Prostate gland (tissue), 2 donors: ENCODE data around the gene ATG7.

Source experiments
- CTCF ChIP-seq, 4 experiments: fragments of 200-600 bp in 2 of 4; fragments of 450-650 bp in 2 of 4; sonication (generic) in 2 of 4; IDR thresholded peaks; 1 replicate in 3 of 4; 2 replicates in 1 of 4; pipeline ENCODE4 v1.5.1; 2016 to 2019; ENCODE audit warnings: antibody characterized with exemption in 4 of 4, mild to moderate bottlenecking in 2 of 4, moderate library complexity in 2 of 4
- POLR2AphosphoS5 ChIP-seq: sonication (generic); formaldehyde crosslinking; IDR thresholded peaks from one replicate; pipeline ENCODE4 v1.6.1; 2017; ENCODE audit warnings: antibody characterized with exemption

- no peak for TF ChIP-seq POLR2AphosphoS5
- TF ChIP-seq CTCF (IDR thresholded peaks at IDR 0.05), result no peak
Measured at GRCh38 chr3:11282250-11283138, 10.3 kb downstream of the ATG7 start.
